ENCODE data around the gene LCN15. TPM values are rescaled to one million over a fixed set of nuclear protein-coding genes. Genes with fewer than 3 reads are reported as not detected.
"Not testable (repeated sequence)": the region's sequence is repeated elsewhere in the genome, so short reads cannot be mapped to it uniquely, and the experiment has no call there.

Gene LCN15
- total and polyA plus RNA-seq, 2 experiments from 2014 or later, result 0.77 TPM; not detected in 1

- H3K4me3 ChIP-seq, result no peak overlapping the region
- no peaks in the 10 kb centered on the region for H3K36me3 ChIP-seq
- no peaks in the 10 kb centered on the region for H3K27me3 ChIP-seq
- DNase-seq (ENCODE audit: low read depth in 1 of 2, low spot score in 1 of 2), result no peak
- peaks cover 27% of the 10 kb centered on the region for H3K4me1 ChIP-seq (ENCODE audit: low read depth)
- no peaks in the 10 kb centered on the region for H3K9me3 ChIP-seq (ENCODE audit: low read depth)
- H3K27ac ChIP-seq, result no peak overlapping the region
- TF ChIP-seq CTCF (IDR thresholded peaks at IDR 0.05; ENCODE audit: low read depth, low read length), result no peak
These were observed 41.7 kb upstream of the LCN15 start for GRCh38 chr9:136806067-136806466.

- Histone ChIP-seq H3K9me3 (ENCODE audit: low read depth) (no peaks in the 10 kb centered on the region), H3K4me3 (no peak overlapping the region), H3K36me3 (no peaks in the 10 kb centered on the region), H3K27me3 (no peaks in the 10 kb centered on the region), H3K27ac (no peak overlapping the region), H3K4me1 (ENCODE audit: low read depth) (peaks cover 21% of the 10 kb centered on the region)
- DNase-seq (ENCODE audit: low read depth in 1 of 2, low spot score in 1 of 2), result no peak
- no peak for TF ChIP-seq CTCF (IDR thresholded peaks at IDR 0.05; ENCODE audit: low read depth, low read length)
These were observed 41.0 kb upstream of the LCN15 start for GRCh38 chr9:136805207-136805740.

- no peak for DNase-seq (ENCODE audit: low read depth in 1 of 2, low spot score in 1 of 2)
- Histone ChIP-seq H3K4me1 (ENCODE audit: low read depth) (peaks cover 15% of the 10 kb centered on the region), H3K27ac (no peak overlapping the region), H3K36me3 (no peaks in the 10 kb centered on the region), H3K4me3 (no peak overlapping the region), H3K27me3 (no peaks in the 10 kb centered on the region), H3K9me3 (ENCODE audit: low read depth) (no peaks in the 10 kb centered on the region)
- TF ChIP-seq CTCF (IDR thresholded peaks at IDR 0.05; ENCODE audit: low read depth, low read length), result no peak
These were observed 40.3 kb upstream of the LCN15 start for GRCh38 chr9:136804509-136805206.

- H3K9me3 ChIP-seq (ENCODE audit: low read depth), result no peaks in the 10 kb centered on the region
These were observed 39.5 kb upstream of the LCN15 start for GRCh38 chr9:136803551-136804508.

GRCh38 chr9:136803009-136803550, 38.8 kb upstream of the LCN15 start:
- not testable (repeated sequence) for H3K4me3 ChIP-seq; DNase-seq (ENCODE audit: low read depth in 1 of 2, low spot score in 1 of 2); H3K36me3 ChIP-seq; H3K27ac ChIP-seq; H3K9me3 ChIP-seq (ENCODE audit: low read depth); H3K27me3 ChIP-seq
- H3K4me1 ChIP-seq (ENCODE audit: low read depth), result peaks cover 18% of the 10 kb centered on the region

More at GRCh38 chr9:136803551-136804508, 39.5 kb upstream of the LCN15 start:
- Histone ChIP-seq H3K27me3 (no peaks in the 10 kb centered on the region), H3K36me3 (no peaks in the 10 kb centered on the region), H3K27ac (no peak overlapping the region), H3K4me3 (no peak overlapping the region), H3K4me1 (ENCODE audit: low read depth) (peaks cover 14% of the 10 kb centered on the region)
- no peak for DNase-seq (ENCODE audit: low read depth in 1 of 2, low spot score in 1 of 2)
- no peak for TF ChIP-seq CTCF (IDR thresholded peaks at IDR 0.05; ENCODE audit: low read depth, low read length)

Measured in cardiac muscle cell (in vitro differentiated cells and primary cell).